A172 (cell line): ENCODE results near the gene TMUB1. TPM values are rescaled to one million over a fixed set of nuclear protein-coding genes. Genes with fewer than 3 reads are reported as not detected.

Source experiments
- DNase-seq: peaks from one replicate; pipeline ENCODE4 v3.0.0-alpha.2; 2015; ENCODE audit warnings: low spot score
- total RNA-seq: library from RNA; depleted of rRNA; stranded (reverse); fragments of >200 nt; shearing (Covaris generic); gene quantifications from 2 replicates; pipeline ENCODE4 v1.2.3, GENCODE V29; 2014

Gene TMUB1
- total RNA-seq, 1 experiment from 2014 or later, result 28.9 TPM

- no peak for DNase-seq
Measured at GRCh38 chr7:151070574-151070960, 12.7 kb downstream of the TMUB1 start.

GRCh38 chr7:151069841-151070573 lies 13.3 kb downstream of the TMUB1 start:
- DNase-seq, result no peak

DNA sequence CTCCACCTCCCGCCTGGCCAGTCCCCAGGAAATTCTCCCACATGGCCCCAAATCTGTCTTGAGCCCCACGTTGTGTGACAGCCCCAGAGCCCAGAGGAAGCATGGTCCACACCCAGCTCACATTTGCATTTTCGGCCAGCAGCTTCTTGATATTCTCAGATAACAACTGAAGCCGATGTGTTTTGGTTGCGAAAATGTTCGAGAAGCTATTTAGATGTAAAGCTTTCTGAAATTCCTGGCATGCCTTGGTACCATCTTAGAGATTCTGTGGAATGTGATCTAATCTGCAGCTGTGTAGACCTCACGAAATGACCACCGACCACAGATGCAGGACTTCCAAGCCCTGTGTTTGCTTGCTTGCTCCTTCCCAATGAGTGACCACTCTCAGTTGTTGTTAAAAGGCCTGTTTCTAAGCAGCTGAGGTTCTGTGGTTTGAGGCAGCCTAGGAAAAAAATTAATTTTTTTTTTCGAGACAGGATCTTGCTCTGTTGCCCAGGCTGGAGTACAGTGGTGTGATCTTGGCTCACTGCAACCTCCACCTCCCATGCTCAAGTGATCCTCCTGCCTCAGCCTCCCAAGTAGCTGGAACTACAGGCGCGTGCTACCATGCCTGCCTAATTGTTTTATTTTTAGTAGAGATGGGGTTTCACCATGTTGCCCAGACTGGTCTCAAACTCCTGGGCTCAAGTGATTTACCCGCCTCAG lies 15.1 kb downstream of the TMUB1 start:
- peak; percentile 72 for DNase-seq

DNA sequence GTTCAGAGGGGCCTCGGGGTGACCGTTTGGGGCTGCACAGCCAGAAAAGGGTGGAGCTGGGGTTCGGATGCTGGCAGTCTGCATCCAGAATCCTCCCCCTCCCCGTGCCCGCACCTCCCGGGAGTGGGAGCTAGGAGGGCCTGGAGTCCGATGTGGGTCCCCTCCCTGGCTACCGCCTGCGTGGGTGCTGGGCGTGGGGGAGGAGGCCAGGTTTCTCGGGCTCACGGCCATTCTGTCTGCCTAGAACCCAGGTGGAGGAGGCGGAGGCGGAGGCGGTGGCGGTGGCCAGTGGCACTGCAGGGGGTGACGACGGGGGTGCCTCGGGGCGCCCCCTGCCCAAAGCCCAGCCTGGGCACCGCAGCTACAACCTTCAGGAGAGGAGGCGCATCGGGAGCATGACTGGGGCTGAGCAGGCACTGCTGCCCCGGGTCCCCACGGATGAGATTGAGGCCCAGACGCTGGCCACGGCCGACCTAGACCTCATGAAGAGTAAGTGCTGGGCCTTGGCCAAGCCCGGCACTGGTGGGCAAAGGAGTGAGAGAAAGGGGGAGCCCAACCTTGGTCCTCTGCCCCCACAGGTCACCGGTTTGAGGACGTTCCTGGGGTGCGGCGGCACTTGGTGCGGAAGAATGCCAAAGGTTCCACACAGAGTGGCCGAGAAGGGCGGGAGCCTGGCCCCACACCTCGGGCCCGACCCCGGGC lies 16.9 kb downstream of the TMUB1 start:
- no peak for DNase-seq

- DNase-seq, result no peak
Measured at GRCh38 chr7:151065516-151065915, 17.8 kb downstream of the TMUB1 start.

- DNase-seq, result no peak
Measured at GRCh38 chr7:151064993-151065392, 18.3 kb downstream of the TMUB1 start.

DNA sequence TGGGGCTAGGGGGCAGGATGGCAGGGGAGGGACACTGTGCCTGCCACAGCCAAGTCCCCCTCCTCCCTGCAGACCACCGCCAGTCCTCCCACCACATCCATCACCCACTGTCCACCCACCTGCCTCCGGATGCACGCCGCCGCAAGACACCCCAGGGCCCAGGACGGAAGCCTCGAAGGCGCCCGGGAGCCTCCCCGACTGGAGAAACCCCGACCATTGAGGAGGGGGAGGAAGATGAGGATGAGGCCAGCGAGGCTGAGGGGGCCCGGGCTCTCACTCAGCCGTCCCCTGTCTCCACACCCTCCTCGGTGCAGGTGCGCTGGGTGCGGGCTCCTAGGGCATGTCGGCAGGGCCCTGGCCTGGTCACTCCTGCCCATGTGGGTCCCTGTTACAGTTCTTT lies 18.8 kb downstream of the TMUB1 start:
- no peak for DNase-seq

- DNase-seq, result peak; percentile 62
Measured at GRCh38 chr7:151063212-151063561, 20.1 kb downstream of the TMUB1 start.

DNA sequence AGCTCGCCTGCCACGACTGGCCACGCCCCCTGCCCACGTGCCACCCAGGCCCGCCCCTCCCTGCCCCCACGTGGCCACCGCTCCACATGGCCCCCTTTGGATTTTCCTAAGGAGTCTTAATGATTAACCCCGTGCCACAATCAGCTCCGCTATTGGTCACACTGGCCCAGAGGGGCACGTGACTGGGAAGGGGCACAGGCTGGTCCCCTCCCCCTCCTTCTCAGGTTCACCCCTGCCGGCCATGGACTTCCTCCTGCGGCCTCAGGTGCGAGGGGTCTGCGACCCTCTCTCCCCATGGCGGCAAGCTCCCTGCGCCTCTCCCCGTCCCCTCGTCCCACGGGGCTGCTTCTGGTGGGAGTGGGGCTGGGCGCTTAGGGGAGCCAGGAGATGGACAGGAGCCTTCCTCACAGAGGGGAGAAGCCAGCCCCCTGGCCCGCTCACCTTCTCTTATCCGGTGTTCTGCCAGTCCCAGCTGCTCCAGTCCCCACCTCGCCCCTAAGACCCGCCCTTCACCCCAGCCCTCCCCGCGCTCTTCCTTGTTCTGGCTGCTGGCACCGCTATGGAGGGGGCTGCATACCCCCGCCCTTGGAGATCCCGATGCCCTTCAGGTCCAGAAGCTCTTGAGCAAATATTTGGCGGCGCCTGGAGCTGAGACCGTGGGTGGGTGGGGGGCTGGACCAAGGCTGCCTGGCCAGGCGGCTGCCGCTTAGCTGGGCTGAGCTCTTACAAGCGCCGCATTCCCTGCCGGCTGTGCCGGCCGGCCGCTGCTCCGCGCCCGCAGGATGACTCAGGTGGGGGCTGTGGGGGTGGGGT lies 20.7 kb downstream of the TMUB1 start:
- peak; percentile 49 for DNase-seq

DNA sequence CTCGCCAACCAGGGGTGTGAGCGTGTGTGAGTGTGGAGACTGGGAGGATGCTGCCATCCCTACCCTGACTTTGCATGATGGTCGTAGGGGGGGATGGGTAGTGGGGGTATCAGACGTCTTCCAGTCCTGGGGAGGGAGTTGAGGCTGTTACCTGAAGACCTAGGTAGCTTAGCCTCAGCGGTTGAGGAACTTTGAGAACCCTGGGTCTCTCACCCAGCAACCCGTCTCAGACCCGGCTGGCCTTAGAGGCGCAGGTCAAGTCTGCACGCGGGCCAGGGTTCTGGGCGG lies 21.2 kb downstream of the TMUB1 start:
- no peak for DNase-seq

DNA sequence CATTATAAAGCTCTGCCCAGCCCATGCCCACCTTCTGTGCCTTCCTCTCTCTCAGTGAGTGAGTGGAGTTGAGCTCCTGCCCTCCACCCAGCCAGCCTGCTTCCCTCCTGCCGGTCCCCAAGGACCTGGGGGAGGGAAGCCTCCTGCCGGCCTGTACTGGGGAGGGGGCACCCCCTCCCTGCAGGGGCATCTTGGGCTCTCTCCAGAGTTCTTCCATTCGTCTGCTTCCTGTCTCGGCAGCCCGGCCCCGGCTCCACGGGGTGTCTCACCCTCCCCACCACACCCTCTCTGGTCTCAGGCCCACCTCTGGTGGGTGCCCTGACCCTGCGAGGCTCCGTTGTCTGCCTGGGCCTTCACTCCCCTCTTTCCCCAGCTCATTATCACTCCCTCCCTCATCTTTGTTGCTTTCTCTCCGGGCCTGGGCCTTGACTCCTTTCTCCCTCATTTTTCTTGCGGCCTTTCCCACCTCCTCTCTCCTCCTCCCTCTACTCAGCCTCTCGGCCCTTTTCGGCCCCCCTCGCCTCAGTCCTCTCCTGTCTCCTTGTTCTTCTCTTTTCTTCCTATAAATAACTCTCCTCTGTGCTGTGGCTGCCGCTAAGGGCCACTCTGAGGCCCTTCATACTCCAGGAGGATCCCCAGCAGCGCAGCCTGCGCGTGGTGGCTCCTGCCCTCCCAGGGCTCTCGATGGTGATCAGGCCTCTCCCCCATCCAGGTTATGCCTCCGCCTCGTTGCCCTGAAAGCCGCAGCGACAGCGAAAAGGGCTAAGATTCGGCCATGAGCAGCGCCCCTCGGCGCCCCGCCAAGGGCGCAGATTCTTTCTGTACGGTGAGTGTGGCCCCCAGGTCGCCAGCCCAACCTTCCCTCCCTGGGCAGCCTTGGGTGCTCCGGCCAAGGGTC lies 21.8 kb downstream of the TMUB1 start:
- no peak for DNase-seq

GRCh38 chr7:151060416-151061212 lies 22.7 kb downstream of the TMUB1 start:
- peak; percentile 82 for DNase-seq

DNA sequence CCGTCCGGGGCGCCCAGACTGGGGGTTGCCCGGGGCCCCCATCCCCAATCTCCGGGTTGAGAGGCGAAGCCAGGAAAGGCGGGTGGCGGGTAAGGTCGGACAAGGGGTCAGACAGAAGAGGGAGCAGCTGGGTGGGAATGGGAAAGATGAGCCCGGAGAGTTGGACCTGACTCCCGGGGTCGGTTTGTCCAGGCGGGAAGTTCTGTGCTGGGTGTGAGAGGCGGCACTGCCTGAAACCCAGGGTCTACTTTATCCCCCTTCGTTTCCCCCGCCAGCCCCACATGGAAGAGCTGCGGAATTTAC lies 23.2 kb downstream of the TMUB1 start:
- no peak for DNase-seq

GRCh38 chr7:151059367-151060112 lies 23.8 kb downstream of the TMUB1 start, which contains the start of gene SLC4A2:
TSS of gene SLC4A2 (plus strand) at chr7:151059589. CDS start at chr7:151061988, 2,399 bp downstream.
- DNase-seq, result peak; percentile 66

DNA sequence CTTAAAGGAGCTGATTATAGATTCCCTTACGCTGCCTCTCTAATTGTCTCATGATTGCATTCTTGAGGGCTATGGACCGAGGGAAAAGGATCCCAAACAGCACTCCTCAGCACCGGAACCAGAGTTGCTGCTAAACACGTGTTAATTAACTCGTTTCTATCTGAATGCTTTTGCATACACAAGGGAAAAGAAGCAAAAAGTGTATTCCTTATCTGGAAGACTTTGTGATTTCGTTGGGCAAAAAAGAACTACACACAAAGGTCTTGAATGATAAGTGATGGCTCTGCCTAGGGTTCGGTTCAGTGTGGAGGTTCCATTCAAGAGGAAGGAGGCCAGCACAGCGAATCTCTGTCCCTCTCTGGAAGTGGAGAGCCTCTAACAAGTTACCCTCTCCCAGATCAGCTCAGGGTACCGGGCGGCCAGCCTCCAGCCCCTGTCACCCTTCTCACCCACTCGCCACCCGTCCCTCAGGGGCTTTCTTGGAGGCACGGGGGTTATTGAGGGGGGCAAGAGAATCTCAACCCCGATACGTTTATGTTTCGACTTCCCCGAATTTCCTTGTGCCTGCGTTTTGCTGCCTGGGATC lies 24.4 kb downstream of the TMUB1 start:
- no peak for DNase-seq

DNA sequence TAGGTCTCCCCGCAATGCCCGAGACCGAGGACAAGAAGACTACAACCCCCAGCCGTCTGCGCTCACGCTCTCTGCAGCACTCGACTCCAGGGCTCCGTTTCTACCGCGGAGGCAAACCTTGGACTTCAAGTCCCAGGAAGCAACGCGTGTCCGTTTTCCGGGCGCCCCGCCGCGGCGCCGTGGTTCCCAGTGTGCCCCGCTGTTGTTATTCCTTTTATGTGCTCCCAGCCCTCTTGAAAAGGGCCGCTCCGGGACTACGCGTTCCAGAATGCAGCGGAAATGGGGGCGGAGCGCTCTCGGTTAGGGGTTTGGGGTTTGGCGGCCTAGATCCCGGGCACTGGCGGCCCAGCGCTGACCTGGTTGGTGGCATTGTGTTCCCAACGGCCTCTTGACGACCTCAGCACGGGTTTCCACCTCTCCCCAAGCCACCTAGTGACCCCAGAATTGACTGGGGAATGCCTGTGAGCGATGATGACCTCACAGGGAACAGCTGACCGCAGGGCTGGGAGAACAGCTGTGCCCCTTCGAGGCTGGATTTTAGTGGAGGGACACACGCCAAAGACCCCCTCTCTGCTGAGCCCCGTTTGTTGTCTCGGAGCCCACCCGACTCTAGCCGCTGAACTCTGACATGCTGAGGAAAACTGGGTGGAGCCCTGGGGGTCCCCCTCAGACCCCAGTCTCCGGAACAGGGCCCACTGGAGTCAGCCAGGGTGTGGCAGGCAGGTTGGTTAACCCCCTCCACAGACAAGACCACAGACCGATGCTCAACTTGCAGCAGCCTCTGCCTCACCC lies 25.1 kb downstream of the TMUB1 start:
- peak; percentile 98 for DNase-seq

DNA sequence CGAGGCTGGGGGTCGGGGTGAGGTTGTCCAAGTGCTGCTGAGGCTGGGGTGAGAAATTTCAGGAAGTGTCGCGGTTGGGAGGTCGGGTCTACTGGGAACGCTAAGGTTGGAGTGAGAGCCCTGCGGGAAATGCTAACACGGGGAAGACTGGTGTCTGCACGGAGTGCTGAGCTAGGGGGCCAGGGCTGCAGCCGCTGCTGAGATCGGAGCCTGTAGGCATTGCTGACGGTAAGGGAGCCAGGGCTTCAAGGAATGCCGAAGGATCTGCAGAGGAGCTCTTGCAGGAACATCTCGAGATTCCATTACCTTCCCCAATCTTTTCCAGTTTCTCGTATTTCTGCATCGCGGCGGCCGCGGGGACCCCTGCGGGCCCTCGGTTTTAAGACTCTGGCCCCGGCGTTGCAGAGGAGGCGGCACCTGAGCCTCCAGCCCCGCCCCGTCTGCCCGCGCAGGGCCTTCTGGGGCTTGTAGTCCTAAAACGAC lies 25.7 kb downstream of the TMUB1 start, which contains the start of gene CDK5:
CDK5 (minus strand) TSS at position 392 of the 483 bp plus-strand sequence; CDS start at position 343, 49 bp downstream.
- no peak for DNase-seq
